Measurements from ENCODE around the gene TBC1D22A. TPM values are rescaled to one million over a fixed set of nuclear protein-coding genes. Genes with fewer than 3 reads are reported as not detected.
A peak's percentile ranks its signal among the peaks of the same experiment; 100 is the strongest.
"Not testable (repeated sequence)": the region's sequence is repeated elsewhere in the genome, so short reads cannot be mapped to it uniquely, and the experiment has no call there.

TBC1D22A gene
- total RNA-seq, 2 experiments from 2014 or later: 38.5 to 41.0 TPM

- Mint-ChIP-seq H3K4me1 (peaks cover 52% of the 10 kb centered on the region), H3K9me3 (no peaks in the 10 kb centered on the region), H3K36me3 (ENCODE audit: low read depth) (peaks cover 49% of the 10 kb centered on the region), H3K27me3 (no peaks in the 10 kb centered on the region), H3K4me3 (no peak overlapping the region), H3K27ac (no peak overlapping the region)
- CTCF ChIA-PET: no interaction called here
- POLR2A ChIA-PET: no interaction called here
- no peak for DNase-seq
Observed at GRCh38 chr22:46732041-46732379, 30.4 kb upstream of the TBC1D22A start.

DNA sequence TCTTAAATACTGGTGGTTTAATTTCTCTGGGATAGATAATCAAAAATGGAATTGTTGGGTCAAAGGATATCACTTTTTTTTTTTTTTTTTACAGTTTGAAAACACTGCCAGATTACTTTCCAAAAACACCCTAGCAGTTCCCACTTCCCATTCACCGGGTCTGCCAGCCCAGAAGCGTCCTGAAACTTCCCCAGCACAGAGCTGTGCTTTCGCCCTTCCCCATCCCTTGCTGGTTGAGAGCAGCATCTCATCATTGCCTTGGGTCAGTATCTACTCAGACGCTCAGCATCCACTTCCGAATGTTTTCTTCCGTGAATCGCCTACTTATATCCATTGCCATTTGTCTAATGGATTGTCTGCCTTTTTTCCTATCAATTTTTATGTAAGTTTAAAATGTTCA lies 29.9 kb upstream of the TBC1D22A start:
- ChIA-PET POLR2A (interaction anchor here (1.0 kb wide), 1 partner anchor 30 kb away, joined by 5 read pairs; the partner anchor contains the start of gene TBC1D22A), CTCF (interaction anchor here (0.7 to 1.4 kb wide), 3 partner anchors 20 to 169 kb away, joined by 3 to 5 read pairs (median 3); no protein-coding TSS in a partner anchor)
- Mint-ChIP-seq H3K9me3 (no peaks in the 10 kb centered on the region), H3K4me3 (no peak overlapping the region), H3K36me3 (ENCODE audit: low read depth) (peaks cover 52% of the 10 kb centered on the region), H3K27me3 (no peaks in the 10 kb centered on the region), H3K27ac (no peak overlapping the region), H3K4me1 (peaks cover 54% of the 10 kb centered on the region)
- no peak for DNase-seq

- H3K9me3 Mint-ChIP-seq, H3K27me3 Mint-ChIP-seq, DNase-seq: not testable (repeated sequence)
- POLR2A ChIA-PET: interaction anchor here (1.3 to 2.5 kb wide), 3 partner anchors 16 to 69 kb away, joined by 4 to 17 read pairs (median 15); partner anchors contain the start of gene TBC1D22A
- CTCF ChIA-PET: interaction anchor here (0.8 kb wide), 1 partner anchor 24 kb away, joined by 3 read pairs; no protein-coding TSS in a partner anchor
- peaks cover 61% of the 10 kb centered on the region for H3K4me1 Mint-ChIP-seq
- peaks cover 46% of the 10 kb centered on the region for H3K36me3 Mint-ChIP-seq (ENCODE audit: low read depth)
- peak overlapping the region; percentile 100 for H3K27ac Mint-ChIP-seq
- peak overlapping the region; percentile 99 for H3K4me3 Mint-ChIP-seq
Observed at GRCh38 chr22:46734213-46734722, 28.2 kb upstream of the TBC1D22A start.

DNA sequence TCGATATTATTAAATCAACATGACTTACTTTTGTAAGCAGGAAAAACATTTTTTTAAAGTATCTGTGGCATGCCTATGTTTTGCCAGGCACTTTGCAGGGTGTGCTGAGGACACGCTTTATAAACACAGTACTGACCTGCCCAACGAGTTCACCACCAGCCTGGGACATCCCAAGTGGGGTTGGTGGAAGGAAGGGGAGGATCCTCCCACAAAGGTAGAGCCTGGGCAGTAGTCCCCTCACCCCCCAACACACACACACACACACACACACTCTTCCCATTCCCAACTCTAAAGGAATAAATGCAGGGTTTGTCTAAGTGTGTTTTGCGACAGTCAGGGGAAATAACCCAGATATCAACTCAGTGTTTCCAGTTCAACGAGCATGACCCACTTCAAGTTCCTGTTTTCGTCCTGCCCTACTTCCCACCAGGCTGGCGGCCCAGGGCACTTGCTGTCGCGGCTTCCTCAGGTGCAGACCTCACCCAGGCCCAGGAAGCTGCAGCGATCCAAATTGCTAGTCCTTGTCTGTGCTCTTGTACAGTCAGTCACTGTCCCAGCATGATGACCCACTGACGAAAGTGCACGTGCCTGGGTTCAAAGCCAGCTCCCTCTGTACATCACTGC lies 27.5 kb upstream of the TBC1D22A start:
- peaks cover 44% of the 10 kb centered on the region for H3K36me3 Mint-ChIP-seq (ENCODE audit: low read depth)
- peak overlapping the region; percentile 99 for H3K4me3 Mint-ChIP-seq
- ChIA-PET CTCF (interaction anchor here (0.8 kb wide), 1 partner anchor 27 kb away, joined by 3 read pairs; the partner anchor contains the start of gene TBC1D22A), POLR2A (interaction anchor here (1.0 to 2.5 kb wide), 6 partner anchors 15 to 121 kb away, joined by 3 to 17 read pairs (median 6); partner anchors contain the start of gene TBC1D22A)
- H3K9me3 Mint-ChIP-seq: no peaks in the 10 kb centered on the region
- H3K27ac Mint-ChIP-seq: peak overlapping the region; percentile 100
- H3K27me3 Mint-ChIP-seq: no peaks in the 10 kb centered on the region
- peak; percentile 74 for DNase-seq
- peaks cover 60% of the 10 kb centered on the region for H3K4me1 Mint-ChIP-seq

DNA sequence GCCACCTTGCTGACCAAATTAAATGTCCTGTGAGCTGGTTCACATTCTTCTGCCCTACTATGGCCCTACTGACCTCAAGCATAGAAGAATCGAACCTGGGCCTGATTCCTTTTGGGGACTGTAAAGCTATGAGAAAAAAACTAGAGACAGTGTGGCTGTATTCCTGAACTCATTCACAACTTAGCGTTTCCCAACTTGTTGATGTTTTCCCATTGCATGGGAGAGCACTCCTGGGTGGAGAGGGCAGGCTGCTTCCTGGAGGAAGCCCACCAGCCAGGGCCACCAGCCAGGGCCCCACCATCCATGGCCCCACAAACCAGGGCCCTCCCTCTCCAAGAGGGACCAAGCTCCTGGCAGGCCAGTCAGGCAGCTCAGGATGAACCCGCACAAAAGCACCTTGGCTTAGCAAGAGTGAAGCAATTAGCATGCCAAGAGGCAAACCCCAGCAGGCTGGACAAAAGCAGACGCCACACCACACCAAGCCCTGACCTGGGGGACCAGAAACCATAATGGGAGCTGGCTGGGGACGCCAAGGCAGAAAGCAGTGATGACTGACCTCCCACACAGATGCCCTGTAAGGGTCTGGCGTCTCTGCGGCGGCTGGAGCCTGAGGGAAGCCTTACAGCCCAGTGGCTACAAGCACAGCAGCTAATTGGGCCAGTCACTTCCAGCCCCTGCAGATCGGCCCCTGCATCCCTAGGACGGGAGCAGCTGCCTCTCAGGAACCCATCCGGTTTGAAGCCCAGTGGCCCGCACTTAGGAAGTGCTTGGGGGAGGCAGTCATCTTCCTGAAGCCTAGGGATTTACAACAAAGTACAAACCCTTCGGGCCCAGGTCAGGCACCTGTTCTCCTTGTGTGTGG lies 26.5 kb upstream of the TBC1D22A start:
- peaks cover 38% of the 10 kb centered on the region for H3K36me3 Mint-ChIP-seq (ENCODE audit: low read depth)
- CTCF ChIA-PET: interaction anchor here (0.5 to 1.3 kb wide), 6 partner anchors 23 to 172 kb away, joined by 3 to 5 read pairs (median 3); partner anchors contain the start of gene TBC1D22A
- no peaks in the 10 kb centered on the region for H3K27me3 Mint-ChIP-seq
- POLR2A ChIA-PET: interaction anchor here (1.0 to 2.5 kb wide), 7 partner anchors 14 to 440 kb away, joined by 3 to 17 read pairs (median 5); partner anchors contain the start of genes GTSE1 and TBC1D22A
- peak overlapping the region; percentile 100 for H3K27ac Mint-ChIP-seq
- H3K9me3 Mint-ChIP-seq: no peaks in the 10 kb centered on the region
- peaks cover 56% of the 10 kb centered on the region for H3K4me1 Mint-ChIP-seq
- peak overlapping the region; percentile 99 for H3K4me3 Mint-ChIP-seq
- no peak for DNase-seq

DNA sequence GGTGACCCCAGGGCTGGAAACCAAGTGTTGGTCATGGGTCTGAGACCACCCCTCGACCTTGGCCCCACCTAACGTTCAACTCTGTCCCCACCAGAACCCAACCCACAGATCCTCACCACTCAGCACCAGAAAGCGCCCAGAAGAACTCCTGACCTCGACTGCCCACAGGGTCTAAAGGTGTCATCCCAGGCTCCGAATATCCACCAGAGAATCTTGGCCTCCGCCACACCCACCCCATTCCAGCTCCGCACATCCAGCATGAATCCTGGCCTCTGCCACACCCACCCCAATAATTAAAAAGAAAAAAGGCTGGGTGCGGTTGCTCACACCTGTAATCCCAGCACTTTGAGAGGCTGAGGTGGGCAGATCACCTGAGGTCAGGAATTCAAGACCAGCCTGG lies 25.7 kb upstream of the TBC1D22A start:
- peaks cover 32% of the 10 kb centered on the region for H3K36me3 Mint-ChIP-seq (ENCODE audit: low read depth)
- H3K27ac Mint-ChIP-seq: peak overlapping the region; percentile 100
- no peaks in the 10 kb centered on the region for H3K27me3 Mint-ChIP-seq
- no peak for DNase-seq
- peak overlapping the region; percentile 99 for H3K4me3 Mint-ChIP-seq
- H3K4me1 Mint-ChIP-seq: peaks cover 51% of the 10 kb centered on the region
- ChIA-PET CTCF (interaction anchor here (0.7 to 1.3 kb wide), 4 partner anchors 22 to 173 kb away, joined by 3 to 4 read pairs (median 3); no protein-coding TSS in a partner anchor), POLR2A (interaction anchor here (1.3 to 2.5 kb wide), 3 partner anchors 13 to 440 kb away, joined by 4 to 17 read pairs (median 15); partner anchors contain the start of genes GTSE1 and TBC1D22A)
- H3K9me3 Mint-ChIP-seq: no peaks in the 10 kb centered on the region

GRCh38 chr22:46737105-46737975 lies 25.1 kb upstream of the TBC1D22A start:
- ChIA-PET POLR2A (interaction anchor here (2.5 kb wide), 1 partner anchor 13 kb away, joined by 17 read pairs; no protein-coding TSS in a partner anchor), CTCF (interaction anchor here (0.7 to 1.0 kb wide), 3 partner anchors 65 to 173 kb away, joined by 3 read pairs; no protein-coding TSS in a partner anchor)
- peak; percentile 59 for DNase-seq
- no peaks in the 10 kb centered on the region for H3K9me3 Mint-ChIP-seq
- H3K27ac Mint-ChIP-seq: peak overlapping the region; percentile 100
- H3K36me3 Mint-ChIP-seq (ENCODE audit: low read depth): peaks cover 28% of the 10 kb centered on the region
- peak overlapping the region; percentile 99 for H3K4me3 Mint-ChIP-seq
- peaks cover 47% of the 10 kb centered on the region for H3K4me1 Mint-ChIP-seq
- H3K27me3 Mint-ChIP-seq: no peaks in the 10 kb centered on the region

GRCh38 chr22:46737976-46738646 lies 24.3 kb upstream of the TBC1D22A start, which contains the start of gene CERK:
Gene CERK, minus strand, starts transcription at chr22:46738252. Its CDS starts 104 bp downstream, at chr22:46738148.
- Mint-ChIP-seq H3K27me3 (no peaks in the 10 kb centered on the region), H3K9me3 (peaks cover 6% of the 10 kb centered on the region), H3K36me3 (ENCODE audit: low read depth) (peaks cover 30% of the 10 kb centered on the region), H3K27ac (peak within 1 kb of the TSS; percentile 100), H3K4me3 (peak within 1 kb of the TSS; percentile 99), H3K4me1 (peaks cover 42% of the 10 kb centered on the region)
- CTCF ChIA-PET: interaction anchor here (1.2 to 1.6 kb wide), 2 partner anchors 11 to 25 kb away, joined by 4 to 8 read pairs; partner anchors contain the start of gene TBC1D22A
- peak; percentile 73 for DNase-seq
- POLR2A ChIA-PET: interaction anchor here (1.0 to 1.8 kb wide), 3 partner anchors 12 to 25 kb away, joined by 3 to 21 read pairs (median 11); partner anchors contain the start of gene TBC1D22A

DNA sequence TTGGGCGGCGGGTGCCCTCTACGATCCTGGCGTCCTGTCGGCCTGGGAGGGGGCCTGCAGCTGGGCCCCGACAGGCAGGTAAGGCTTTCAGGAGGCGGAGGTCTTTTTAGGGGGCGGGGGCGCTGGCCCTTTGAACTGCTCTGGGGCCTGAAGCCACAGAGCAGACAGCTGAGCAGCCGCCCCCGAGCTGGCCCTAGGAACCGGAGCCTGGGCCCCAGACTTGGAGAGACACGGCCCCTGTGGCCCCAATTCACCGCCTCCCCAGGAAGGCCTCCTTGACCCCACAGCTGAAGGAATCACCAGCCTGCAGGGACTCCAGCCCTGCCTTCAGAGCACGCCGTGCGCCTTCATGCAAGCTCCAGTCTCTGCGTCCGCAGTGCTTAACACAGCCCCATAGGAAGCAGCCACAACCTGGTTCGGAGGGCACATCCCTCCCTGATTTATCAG lies 23.8 kb upstream of the TBC1D22A start:
- Mint-ChIP-seq H3K27me3 (no peaks in the 10 kb centered on the region), H3K4me1 (peaks cover 40% of the 10 kb centered on the region), H3K27ac (peak overlapping the region; percentile 88), H3K9me3 (peaks cover 8% of the 10 kb centered on the region), H3K36me3 (ENCODE audit: low read depth) (peaks cover 30% of the 10 kb centered on the region), H3K4me3 (peak overlapping the region; percentile 83)
- ChIA-PET POLR2A (interaction anchor here (1.0 to 1.8 kb wide), 4 partner anchors 11 to 65 kb away, joined by 3 to 21 read pairs (median 7); partner anchors contain the start of gene TBC1D22A), CTCF (interaction anchor here (1.1 to 1.6 kb wide), 4 partner anchors 10 to 65 kb away, joined by 4 to 9 read pairs (median 7); partner anchors contain the start of gene TBC1D22A)
- no peak for DNase-seq

DNA sequence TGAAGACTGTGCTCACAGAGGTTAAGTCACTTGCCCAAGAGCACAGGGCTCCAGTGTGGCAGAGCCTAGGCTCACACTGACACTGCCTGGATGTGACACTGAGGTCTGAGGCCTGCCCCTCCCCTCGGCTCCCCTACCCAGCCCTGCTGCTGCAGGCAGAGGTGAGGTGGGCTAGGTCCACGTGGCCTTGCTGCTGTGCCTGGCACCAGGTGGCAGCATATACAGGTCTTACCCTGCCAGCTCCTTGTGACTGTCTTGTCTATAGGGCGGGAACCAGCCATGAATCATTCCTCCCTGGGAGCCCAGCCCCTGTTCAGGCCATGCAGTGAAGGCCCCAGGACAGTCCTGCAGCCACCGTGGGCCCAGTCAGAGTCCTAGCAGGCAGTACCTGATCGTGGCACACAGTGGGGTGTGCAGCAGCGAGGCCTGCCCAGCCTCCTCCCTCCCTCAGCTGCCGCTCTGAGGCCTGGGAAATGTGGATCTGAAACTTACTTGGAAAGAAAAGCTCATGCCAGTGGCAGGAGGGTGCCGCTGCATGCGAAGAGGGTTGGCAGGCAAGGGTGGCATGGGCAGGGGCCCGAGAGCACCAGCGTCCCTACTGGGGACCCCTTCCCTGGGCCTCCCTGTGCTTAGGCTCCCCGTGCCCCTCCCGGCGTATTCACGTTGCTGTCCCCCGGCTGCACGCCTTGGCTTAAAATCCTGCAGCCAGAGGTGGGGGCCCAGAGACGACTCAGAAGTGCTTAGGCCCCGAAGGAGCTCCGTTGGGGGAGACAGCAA lies 23.2 kb upstream of the TBC1D22A start:
- Mint-ChIP-seq H3K27me3 (no peaks in the 10 kb centered on the region), H3K4me1 (peaks cover 36% of the 10 kb centered on the region), H3K36me3 (ENCODE audit: low read depth) (peaks cover 28% of the 10 kb centered on the region), H3K9me3 (peaks cover 8% of the 10 kb centered on the region), H3K4me3 (peak overlapping the region; percentile 83), H3K27ac (peak overlapping the region; percentile 88)
- peak; percentile 71 for DNase-seq
- POLR2A ChIA-PET: interaction anchor here (1.0 to 1.8 kb wide), 4 partner anchors 11 to 64 kb away, joined by 3 to 21 read pairs (median 7); partner anchors contain the start of gene TBC1D22A
- CTCF ChIA-PET: interaction anchor here (1.1 to 2.1 kb wide), 5 partner anchors 10 to 64 kb away, joined by 4 to 9 read pairs (median 8); partner anchors contain the start of gene TBC1D22A
